ENCODE measurements around the gene ESPNL.

ESPNL gene

GRCh38 chr2:238130696-238131628 is 30.8 kb downstream of the ESPNL start:
- DNase-seq, result no peak

GRCh38 chr2:238131761-238132462 is 31.8 kb downstream of the ESPNL start:
- no peak for DNase-seq

GRCh38 chr2:238132463-238133450 is 32.6 kb downstream of the ESPNL start:
- DNase-seq, result no peak

GRCh38 chr2:238133499-238134392 is 33.6 kb downstream of the ESPNL start:
- DNase-seq, result no peak

- no peak for DNase-seq
Measured at GRCh38 chr2:238134393-238134785, 34.2 kb downstream of the ESPNL start.

- no peak for DNase-seq
Measured at GRCh38 chr2:238135601-238136150, 35.5 kb downstream of the ESPNL start.

GRCh38 chr2:238136820-238137537 is 36.8 kb downstream of the ESPNL start:
- DNase-seq, result no peak

GRCh38 chr2:238137885-238138284 is 37.7 kb downstream of the ESPNL start:
- no peak for DNase-seq

GRCh38 chr2:238138331-238139195 is 38.4 kb downstream of the ESPNL start, which contains the start of gene KLHL30:
Gene KLHL30, plus strand, starts transcription at chr2:238138668. Its CDS starts 2,087 bp downstream, at chr2:238140755.
- DNase-seq, result no peak

- no peak for DNase-seq
Measured at GRCh38 chr2:238139196-238140039, 39.3 kb downstream of the ESPNL start.

GRCh38 chr2:238140040-238140439 is 39.9 kb downstream of the ESPNL start:
- no peak for DNase-seq

GRCh38 chr2:238140721-238141540 is 40.8 kb downstream of the ESPNL start:
- DNase-seq, result no peak

- no peak for DNase-seq
Measured at GRCh38 chr2:238141541-238142318, 41.6 kb downstream of the ESPNL start.

- DNase-seq, result no peak
Measured at GRCh38 chr2:238142382-238143205, 42.5 kb downstream of the ESPNL start.

- DNase-seq, result no peak
Measured at GRCh38 chr2:238143239-238143951, 43.3 kb downstream of the ESPNL start.

Measured in NCI-H2171 (cell line).